ENCODE measurements around the gene PTCD1.
"Not testable (repeated sequence)": the region's sequence is repeated elsewhere in the genome, so short reads cannot be mapped to it uniquely, and the experiment has no call there.

PTCD1 gene

DNA sequence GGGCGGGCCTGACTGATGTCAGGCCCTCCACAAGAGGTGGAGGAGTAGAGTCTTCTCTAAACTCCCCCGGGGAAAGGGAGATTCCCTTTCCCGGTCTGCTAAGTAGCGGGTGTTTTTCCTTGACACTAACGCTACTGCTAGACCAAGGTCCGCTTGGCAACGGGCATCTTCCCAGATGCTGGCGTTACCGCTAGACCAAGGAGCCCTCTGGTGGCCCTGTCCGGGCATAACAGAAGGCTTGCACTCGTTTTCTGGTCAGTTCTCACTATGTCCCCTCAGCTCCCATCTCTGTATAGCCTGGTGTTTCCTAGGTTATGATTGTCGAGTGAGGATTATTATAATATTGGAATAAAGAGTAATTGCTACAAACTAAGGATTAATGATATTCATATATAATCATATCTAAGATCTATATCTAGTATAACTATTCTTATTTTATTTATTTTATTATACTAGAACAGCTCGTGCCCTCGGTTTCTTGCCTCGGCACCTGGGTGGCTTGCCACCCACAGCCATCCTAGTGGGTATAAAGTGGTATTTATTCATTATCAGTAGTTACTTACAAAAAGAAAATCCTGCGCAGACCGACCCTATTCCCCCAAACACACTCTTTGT, 23.0 kb downstream of the PTCD1 start:
- in situ Hi-C loops (cut with HindIII; ENCODE audit: low pct_ligation_motif_present, low pct_unique_long_range_greater_than_20kb, low sequenced_read_pairs), result not testable (repeated sequence)
- DNase-seq, result peak; percentile 80

DNA sequence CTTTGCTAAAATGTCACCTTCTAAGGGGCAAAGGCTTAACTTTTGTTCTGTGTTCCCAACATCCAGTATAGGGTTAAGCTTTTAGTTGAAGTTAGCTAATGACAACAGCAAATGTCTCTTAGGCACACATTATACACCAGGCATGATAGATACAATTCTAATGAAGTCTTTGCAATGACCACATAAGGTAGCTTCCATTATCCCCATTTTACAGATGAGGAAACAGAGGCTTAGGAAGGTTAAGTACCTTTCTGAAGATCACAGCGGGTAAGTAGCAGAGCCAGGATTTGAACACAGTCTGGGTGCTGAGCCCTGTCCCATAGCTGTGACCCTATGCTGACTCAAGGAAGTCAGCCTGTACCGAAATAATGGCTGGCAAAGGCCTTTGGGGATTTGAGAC, 28.0 kb downstream of the PTCD1 start:
- DNase-seq, result no peak
- in situ Hi-C loops (cut with HindIII; ENCODE audit: low pct_ligation_motif_present, low pct_unique_long_range_greater_than_20kb, low sequenced_read_pairs), result no loop called here

DNA sequence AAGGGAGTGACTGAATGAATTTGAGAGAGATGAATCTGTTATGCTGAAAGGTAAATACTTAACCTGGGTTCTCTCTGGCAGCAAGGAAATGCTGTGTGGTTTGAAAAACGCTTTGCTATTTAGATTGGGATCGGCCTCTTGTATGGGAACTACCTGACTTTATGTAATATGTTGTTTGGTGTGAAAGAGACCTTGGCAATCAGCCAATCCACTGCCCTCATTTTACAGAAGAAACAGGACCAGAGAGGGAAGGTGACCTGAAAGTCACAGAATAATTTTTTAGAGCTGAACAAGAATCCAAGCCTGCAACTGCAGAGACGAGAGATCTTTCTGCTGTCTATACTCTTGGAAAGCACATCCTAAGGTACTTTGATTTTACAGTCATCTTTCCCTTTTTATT, 28.8 kb downstream of the PTCD1 start:
- in situ Hi-C loops (cut with HindIII; ENCODE audit: low pct_ligation_motif_present, low pct_unique_long_range_greater_than_20kb, low sequenced_read_pairs), result no loop called here
- DNase-seq, result no peak

DNA sequence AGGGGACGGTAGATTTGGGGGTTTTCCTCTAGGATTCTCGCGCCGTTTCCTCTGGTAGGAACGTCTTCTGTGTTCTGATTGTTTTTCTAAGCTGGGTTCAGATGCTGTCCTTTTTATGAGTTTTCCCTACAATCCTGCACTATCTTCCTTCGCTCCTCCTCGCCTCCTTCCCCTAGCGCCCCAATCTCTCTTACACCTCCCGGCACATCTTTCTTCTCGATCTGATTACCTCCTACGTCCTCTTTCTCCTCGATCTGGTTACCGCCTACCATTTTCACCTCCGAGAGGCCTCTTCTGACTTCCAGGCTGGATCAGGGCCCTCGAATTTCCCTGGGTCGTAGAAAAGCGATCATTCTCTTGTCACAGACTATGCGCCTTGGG, 29.4 kb downstream of the PTCD1 start:
- in situ Hi-C loops (cut with HindIII; ENCODE audit: low pct_ligation_motif_present, low pct_unique_long_range_greater_than_20kb, low sequenced_read_pairs), result no loop called here
- DNase-seq, result peak; percentile 45

DNA sequence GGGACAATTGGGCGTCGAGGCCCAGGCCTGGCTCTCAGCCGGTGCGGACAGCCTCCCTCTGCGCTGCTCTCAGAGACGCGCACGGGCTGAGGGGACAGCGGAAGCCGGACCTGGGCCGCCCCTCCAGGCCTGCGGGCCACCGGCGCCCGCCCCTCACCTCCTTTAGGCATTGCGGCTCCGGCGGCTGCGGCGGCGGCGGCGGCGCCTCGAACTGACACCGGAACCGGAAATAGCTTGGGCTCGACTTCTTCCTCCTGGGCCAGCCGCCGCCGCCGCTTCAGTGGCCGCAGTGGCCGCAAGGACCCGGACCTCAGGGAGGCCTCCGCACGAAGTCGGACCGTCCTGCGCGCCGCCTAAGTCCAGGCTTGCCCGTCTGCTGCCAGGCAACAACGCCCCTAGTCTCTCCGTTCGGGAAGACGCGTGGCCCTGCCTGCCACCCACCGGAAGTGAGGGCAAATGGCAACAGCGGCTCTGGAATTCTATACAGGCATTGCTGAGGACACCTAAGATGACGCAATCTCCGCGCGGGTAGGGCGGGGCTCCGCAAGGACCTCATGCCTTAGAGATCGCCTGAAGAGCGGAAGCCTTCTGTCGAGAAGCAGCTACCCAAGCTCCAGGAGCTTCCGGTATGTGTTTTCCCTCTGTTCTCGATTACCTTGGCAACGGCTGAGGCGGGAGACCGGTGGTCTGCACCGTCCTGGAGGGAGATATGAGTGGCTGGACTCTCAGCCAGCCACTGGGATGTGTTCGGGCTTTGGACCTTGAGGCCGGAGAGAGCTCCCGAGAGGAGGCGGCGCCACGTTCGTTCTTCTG, 30.0 kb downstream of the PTCD1 start, which contains the start of the genes BUD31 and PDAP1:
BUD31 (plus strand) TSS at position 591 of the 813 bp plus-strand sequence. CDS start 2,124 bp downstream, outside the sequence.
PDAP1 (minus strand) TSS at position 219 of the 813 bp plus-strand sequence; CDS start at position 170, 49 bp downstream.
- in situ Hi-C loops (cut with HindIII; ENCODE audit: low pct_ligation_motif_present, low pct_unique_long_range_greater_than_20kb, low sequenced_read_pairs), result no loop called here
- peak; percentile 95 for DNase-seq

DNA sequence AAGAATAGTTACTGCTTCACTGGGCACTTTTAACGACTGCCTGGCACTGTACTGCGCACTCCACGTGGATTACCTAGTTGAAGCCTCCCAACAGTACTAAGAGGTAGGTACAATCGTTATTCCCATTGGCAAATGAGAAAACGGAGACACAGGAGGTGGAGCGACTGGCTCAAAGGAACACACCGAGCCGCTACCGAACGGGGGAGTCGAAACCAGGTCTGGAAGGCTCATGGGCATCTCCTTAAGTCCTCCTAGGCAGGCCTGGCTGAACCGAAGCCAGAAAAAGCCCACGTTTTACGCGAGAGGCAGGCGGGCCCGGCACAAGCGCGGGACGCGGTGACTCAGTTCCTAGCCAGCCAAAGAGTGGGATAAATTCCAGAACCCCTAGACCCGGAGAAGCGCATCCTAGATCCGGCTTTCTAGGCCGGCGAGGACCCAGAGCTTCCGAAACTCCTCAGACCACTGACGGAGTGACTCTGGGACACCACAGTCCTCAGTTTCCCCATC, 30.7 kb downstream of the PTCD1 start:
- in situ Hi-C loops (cut with HindIII; ENCODE audit: low pct_ligation_motif_present, low pct_unique_long_range_greater_than_20kb, low sequenced_read_pairs), result no loop called here
- DNase-seq, result peak; percentile 87

DNA sequence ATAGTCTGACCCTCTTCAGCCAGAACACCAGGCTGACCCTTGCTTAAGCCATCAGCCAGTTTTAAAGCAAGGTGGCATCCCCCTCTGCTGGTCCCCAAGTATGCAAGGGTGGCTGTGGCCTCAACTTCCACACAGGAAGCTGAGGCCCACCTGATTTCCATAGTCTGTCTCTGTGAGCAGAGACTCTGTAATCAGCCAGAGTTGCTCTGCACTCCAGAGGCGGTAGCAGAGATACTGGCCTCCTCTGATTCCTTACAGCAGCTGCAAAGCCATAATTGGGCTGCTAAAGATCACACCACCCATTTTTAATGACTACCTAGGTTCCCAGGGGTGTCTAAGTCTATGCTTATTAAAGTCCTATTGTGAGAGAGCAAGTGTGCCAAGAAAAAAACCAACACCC, 32.0 kb downstream of the PTCD1 start:
- no peak for DNase-seq
- in situ Hi-C loops (cut with HindIII; ENCODE audit: low pct_ligation_motif_present, low pct_unique_long_range_greater_than_20kb, low sequenced_read_pairs), result no loop called here

DNA sequence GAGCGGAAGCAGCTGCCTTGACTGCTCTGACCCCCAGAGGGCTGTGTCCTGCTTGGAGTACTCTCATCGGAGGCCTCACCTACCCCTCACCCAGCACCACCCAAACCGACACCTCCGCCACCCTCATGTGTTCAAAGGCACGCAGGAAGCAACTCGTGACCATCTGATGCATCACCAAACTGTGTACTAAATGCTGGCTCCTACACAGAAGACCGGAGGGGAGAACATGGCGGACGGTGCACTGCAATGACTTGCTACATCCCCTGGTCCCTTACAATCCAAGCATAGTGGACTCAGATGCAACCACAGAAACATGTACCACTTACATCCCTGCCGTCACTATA, 33.6 kb downstream of the PTCD1 start:
- in situ Hi-C loops (cut with HindIII; ENCODE audit: low pct_ligation_motif_present, low pct_unique_long_range_greater_than_20kb, low sequenced_read_pairs), result no loop called here
- DNase-seq, result no peak

DNA sequence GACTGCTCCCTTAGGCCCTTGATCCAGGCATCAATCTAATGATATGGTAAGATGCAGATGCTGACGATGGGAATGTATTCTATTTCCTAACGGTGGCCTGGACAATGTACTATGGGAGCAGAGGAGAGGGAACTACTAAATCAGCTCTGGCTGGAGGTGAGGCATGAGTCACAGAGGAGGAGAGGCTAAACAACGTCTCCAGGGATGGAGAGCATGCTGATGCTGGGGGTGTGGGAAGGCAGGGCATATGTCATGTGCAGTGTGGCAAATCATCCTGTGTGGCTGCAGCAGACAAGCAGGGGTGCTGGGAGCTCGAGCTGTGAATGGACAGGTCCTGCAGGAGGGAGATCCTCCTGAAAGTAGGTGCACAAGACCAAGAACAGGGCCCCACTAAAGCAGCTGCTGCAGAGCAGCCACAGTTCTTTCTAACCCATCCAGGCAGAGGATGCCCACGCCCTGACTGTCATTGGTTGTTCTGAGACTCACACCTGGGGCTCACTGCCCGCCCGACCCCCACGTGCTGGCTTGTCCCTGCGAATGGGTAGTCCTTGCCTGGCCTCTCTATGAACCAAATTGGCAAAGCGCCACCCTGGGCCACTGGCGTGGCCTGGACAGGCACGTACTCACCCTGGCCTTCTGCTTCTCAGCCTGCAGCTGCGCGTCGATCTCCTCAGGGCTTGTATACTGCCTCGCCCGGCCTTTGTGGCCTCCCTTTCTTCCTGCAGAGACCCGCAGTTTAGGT, 34.2 kb downstream of the PTCD1 start:
- DNase-seq, result no peak
- in situ Hi-C loops (cut with HindIII; ENCODE audit: low pct_ligation_motif_present, low pct_unique_long_range_greater_than_20kb, low sequenced_read_pairs), result no loop called here

DNA sequence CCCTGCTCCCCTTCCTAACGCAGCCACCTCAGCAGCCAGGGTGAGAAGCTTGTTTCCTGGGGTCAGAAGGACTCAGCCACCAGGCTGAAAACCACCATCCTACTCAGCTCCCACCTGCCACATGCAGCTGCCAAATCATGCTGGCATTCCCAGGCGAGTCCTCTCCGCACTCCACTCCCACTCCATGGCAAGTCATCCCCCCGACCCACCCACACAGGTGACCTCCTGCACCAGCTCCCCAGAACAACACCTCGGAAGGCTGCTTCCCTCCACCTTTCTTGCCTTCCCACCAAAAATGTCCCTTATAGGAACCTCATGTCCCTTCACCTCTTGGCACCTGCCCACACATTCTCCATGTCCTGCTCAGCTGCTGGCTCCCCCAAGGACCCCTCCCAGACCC, 34.8 kb downstream of the PTCD1 start:
- DNase-seq, result no peak
- in situ Hi-C loops (cut with HindIII; ENCODE audit: low pct_ligation_motif_present, low pct_unique_long_range_greater_than_20kb, low sequenced_read_pairs), result no loop called here

DNA sequence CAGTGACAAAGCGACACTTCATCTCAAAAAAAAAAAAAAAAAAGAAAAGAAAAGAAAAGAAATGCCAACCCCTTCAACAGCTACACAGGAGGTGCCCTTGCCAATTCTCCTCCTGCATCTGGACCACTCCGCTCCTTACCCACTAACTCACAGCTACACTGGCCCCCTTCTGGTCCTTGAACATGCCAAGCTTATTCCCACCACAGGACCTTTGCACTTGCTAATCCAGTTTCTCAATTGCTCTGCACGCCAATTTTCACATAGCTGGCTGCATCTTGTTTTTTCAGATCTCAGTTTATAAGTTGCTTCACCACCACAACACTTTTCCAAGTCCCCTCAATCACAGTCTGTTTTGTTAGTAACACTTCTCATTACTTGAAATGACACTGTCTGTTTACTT, 35.7 kb downstream of the PTCD1 start:
- in situ Hi-C loops (cut with HindIII; ENCODE audit: low pct_ligation_motif_present, low pct_unique_long_range_greater_than_20kb, low sequenced_read_pairs), result no loop called here

DNA sequence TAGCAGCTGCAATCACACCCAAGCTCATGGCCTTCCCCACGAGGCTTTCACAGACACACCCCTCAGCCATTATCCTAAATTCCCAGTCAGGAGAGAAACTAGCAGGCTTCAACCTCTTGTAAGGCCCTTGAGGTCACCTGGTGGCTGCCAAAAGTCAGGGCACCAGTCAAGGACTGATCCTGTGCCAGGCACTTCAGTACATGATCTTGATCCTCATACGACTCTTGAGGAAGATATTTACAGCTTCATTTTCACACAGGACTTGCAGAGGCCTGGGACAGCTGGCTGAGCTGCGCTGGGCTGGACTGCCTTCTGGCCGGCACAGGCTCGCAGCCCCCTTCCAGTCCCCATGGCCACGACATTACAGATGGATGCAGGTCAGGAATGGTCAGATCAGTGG, 39.0 kb downstream of the PTCD1 start:
- DNase-seq, result no peak
- in situ Hi-C loops (cut with HindIII; ENCODE audit: low pct_ligation_motif_present, low pct_unique_long_range_greater_than_20kb, low sequenced_read_pairs), result no loop called here

More for the DNA sequence above, 35.7 kb downstream of the PTCD1 start:
- DNase-seq, result no peak

DNA sequence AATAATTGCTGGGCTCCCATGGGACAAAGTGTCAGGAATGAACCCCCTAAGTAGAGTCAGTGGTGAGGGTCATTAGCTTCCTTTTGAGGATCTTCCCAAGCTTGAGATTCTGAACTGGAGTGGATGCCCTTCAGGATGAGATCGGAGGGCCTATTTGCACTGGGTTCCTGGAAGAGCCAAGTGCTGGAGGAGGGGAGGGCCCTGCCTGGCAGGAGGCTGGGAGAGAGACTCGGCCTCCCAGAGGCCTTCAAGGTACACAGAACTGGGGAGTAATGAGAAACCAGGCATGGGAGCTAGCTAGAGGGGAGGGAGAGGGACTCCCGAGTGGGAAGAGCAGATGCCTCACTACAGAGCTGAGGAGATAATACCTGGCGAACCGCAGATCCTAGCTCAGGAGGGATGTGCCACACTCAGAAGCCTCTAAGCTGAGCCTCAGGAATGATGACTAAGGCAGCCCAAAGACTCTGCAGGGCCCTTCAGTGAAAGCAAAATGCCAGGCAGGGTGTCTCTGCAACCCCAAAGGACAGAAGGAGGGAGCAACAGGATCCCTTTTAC, 39.6 kb downstream of the PTCD1 start:
- in situ Hi-C loops (cut with HindIII; ENCODE audit: low pct_ligation_motif_present, low pct_unique_long_range_greater_than_20kb, low sequenced_read_pairs), result no loop called here
- DNase-seq, result no peak

DNA sequence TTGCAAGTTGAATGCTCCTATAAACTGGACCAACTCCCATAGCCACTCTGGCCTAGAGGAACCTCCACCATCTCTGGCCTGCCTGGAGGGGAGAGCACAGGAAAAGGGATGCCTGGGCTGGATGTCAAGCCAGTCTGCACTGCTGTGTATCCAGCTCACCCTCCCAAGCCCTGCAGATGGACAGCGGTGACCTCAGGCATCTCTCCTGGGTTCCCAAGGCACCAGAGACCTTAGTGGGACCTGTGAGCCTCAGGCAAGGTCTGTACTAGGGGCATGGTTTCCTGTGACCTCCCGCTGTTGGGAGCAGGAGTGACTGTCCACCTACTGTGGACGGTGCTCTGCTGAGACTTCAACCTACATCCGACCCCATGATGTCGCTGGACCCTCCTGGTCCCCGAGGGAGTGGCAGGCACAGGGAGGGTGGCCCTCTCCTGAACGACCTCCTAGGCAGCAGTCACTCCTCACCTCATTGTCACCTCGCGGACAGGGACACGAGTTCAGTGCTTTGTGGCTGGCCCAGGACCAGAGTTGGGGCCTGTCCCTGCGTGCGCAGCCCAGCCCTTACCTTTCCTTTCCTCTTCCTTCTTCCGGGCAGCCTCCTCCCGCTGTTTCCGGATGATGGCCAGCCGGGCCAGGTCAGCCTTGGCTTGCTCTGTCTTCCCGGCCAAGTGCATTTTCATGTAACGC, 41.2 kb downstream of the PTCD1 start:
- in situ Hi-C loops (cut with HindIII; ENCODE audit: low pct_ligation_motif_present, low pct_unique_long_range_greater_than_20kb, low sequenced_read_pairs), result no loop called here

DNA sequence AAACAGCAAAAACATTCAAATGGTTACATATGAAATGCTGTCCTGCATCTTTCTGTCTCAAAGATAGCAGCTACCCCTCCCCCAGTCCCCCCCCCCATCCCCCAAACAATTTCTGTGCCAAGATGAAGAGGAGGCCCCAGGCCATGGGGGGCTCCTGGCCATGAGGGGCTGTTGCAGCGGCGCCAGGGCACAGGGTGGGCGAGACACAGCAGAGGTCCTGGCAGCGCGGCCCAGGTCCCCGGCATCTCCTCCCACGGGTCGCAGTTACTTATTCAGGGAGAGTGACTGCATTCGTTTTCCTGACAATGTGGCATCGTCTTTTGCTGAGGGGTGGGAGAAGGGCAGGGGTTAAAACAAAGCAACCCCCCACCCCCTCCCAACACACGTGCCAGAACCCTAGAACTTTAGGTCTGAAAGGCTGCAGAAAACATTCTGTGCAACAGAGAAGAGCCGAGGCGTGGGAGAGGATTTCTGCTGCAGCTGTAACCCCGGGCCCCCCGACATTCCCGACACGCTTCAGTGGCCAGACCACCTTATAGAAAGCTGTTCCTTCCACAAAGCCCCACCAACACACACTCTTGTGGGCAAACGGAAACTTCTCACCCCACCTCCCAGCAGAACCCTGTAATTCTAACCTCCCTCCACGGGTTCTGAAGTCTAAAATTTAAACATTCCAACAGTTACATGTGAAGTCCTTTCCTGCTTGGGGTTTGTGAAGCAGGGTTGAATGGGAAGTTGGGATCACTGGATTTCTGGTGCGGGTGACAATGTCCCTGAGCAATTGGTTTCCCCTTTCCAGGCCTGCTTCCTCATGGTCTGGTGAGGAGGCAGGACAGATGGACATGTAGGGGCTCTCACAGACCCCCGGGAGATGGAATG, 41.9 kb downstream of the PTCD1 start:
- DNase-seq, result no peak
- in situ Hi-C loops (cut with HindIII; ENCODE audit: low pct_ligation_motif_present, low pct_unique_long_range_greater_than_20kb, low sequenced_read_pairs), result no loop called here

More for the DNA sequence above, 41.2 kb downstream of the PTCD1 start:
- no peak for DNase-seq

DNA sequence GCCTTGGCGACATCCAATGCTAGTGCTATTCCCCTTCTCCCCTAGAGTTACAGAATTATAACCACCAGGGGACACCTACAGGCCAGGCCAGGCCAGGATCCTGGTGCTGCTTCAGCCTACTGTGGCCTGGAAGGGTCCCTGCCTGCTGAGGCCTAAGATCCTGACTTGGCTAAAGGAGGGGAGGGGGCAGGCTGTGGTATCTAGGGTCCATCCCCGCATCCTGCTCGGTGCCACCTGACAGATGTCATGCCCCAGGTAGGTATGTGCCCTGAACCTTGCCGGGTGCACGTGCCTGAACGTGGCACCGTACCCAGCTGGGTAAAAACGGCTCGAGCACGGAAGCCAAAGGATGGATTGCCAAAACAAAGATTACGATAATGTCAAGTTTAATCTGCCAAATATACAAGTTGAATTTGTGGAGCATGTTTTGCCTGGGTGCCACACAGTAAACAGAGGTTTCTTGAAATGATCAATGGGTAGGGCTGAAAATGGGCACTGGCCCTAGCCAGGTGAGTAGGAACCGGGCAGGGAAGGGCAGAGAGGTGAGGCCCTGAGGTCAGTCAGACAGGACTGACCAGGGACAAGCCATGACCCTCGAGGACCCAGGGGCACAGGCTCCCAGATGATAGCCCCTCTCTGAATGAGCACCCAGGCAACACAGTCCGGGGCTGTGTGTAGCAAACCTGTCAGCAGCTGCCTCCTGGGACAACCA, 42.8 kb downstream of the PTCD1 start:
- in situ Hi-C loops (cut with HindIII; ENCODE audit: low pct_ligation_motif_present, low pct_unique_long_range_greater_than_20kb, low sequenced_read_pairs), result no loop called here
- no peak for DNase-seq

DNA sequence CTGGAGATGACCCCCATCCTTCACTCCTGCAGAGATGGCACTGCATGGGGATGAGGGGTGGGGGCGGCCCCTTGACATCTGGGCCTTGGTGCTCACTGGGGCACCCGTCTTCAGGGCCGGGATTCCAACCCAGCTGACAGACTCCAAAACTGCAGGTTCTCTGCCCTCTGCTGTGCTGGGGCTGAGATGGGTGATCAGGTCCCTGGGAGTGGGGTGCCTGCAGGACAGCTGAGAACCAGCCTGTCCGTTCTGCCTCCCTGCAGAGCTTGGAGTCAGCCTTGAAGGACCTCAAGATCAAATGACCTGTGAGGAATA, 44.5 kb downstream of the PTCD1 start:
- no peak for DNase-seq
- in situ Hi-C loops (cut with HindIII; ENCODE audit: low pct_ligation_motif_present, low pct_unique_long_range_greater_than_20kb, low sequenced_read_pairs), result no loop called here
